GM18519 (cell line): ENCODE measurements around the gene FAM200A.
A peak's percentile ranks its signal among the peaks of the same experiment; 100 is the strongest.
"Not testable (repeated sequence)": the region's sequence is repeated elsewhere in the genome, so short reads cannot be mapped to it uniquely, and the experiment has no call there.

Experiments
- ATAC-seq: cut with Tn5 transposase; IDR thresholded peaks from one replicate; pipeline ENCODE4 v1.9.1; 2021; ENCODE audit warnings: mild to moderate bottlenecking, moderate library complexity; ENCODE audit not compliant: unreplicated experiment, low FRiP score

Gene FAM200A

DNA sequence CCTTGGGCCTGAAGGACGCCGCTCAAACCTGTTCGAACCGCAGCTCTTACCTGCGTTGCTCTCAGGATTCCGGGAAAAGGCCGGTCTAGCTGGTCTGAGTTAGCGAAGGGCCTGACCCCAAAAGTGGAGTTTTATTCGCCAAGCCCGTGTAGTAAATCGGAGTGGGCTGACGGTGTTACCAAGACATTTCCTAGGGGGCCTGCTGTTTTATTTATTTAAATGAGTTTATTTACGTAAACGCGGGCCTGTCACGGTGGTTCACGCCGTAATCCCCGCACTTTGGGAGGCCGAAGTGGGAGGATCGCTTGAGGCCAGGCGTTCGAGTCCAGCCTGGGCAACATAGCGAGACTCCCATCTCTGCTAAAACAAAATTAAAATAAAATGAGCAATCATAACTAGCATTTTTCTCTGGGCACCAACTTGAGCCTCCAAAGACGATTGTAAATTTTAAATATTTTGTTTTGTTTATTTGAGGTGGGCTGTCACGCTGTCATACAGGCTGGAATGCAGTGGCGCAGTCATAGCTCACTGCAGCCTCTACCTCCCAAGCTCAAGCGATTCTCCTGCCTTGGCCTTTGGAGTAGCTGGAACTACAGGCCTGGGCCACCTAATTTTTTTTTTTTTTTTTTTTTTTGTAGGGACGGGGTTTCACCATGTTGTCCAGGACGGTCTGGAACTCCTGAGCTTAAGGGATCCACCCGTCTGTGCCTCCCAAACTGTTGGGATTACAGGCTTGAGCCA, 7.4 kb upstream of the FAM200A start:
- ATAC-seq: no peak

DNA sequence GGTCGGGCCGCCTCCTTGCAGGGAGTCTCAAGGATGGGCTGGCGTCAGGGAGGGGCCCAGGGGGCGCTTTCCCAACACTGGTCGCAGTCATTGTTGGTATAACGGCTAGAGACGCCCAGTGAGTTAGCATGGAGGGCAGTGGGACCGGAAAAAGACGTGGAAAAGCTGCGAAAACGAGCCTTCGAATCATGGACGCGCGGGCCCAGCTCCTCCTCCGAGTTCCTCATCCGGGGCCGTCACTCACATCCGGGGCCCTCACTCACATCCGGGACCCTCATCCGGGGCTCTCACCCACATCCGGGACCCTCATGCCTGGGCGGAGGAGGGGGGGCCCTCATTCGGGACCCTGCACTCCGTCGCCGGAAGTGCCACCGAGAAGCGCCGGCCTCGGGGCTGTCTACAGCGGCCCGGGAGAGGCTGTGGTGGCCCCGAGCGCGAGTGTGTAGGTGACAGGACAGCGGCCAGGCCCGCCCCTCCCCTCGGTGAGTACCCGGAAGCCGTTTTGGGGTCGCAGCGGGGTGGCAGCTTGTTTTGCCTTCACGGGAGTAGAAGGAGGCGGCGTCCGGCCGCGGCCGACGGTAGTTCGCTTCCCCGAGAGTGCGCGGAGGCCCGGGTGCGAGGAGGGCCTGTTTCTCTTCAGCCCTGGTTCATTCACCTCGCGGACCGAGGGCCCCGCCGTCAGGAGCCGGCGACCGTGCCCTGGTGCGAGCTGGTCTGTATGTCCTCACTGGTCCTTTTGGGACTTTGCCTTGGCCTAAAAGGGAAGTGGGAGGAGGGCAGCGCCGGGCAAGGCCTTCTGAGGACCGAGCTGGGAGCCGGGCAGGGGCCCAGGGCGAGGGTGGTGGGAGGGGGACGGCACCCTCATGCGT, 6.6 kb upstream of the FAM200A start, which contains the start of gene ZNF655:
Gene ZNF655 (plus strand): TSS at position 337 of the 869 bp plus-strand sequence. CDS start 1,918 bp downstream, outside the sequence.
- ATAC-seq: peak; percentile 54

DNA sequence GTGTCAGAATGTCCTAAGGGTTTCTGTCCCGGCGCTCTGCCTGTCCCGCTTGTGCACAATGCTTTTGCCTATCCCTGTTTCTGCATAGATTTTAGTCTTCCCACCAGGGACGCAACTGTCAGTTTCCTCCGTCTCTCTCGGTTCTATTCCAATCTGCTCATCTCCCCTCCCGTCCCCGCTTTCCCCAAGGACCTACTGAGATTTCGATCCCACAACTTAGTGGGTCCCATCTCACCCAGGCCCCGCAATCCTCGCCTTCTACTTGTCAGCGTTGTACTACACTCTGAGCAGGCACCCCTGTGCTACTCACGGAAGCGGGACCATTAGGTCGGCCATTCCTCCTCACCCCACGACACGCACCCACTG, 6.0 kb upstream of the FAM200A start:
- ATAC-seq: no peak

DNA sequence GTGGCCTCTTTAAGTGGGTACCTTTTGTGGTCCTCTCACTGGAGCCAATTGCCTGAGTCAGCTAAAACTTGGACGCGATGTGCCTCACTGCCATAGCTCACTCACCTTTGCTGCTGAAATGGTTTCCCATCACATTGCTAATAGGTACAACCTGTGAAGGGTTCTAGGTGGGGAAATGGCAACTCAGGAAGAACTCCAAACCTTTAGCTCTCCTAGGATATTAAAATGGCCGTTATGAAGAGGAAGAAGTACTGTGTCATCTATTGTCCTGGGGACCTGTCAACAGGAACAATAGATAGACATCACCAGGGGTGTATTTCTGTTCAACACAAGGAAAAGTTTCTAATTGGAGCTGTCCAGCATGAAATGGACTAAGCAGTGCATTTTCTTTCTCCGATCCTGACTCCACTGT, 5.3 kb upstream of the FAM200A start:
- no peak for ATAC-seq

DNA sequence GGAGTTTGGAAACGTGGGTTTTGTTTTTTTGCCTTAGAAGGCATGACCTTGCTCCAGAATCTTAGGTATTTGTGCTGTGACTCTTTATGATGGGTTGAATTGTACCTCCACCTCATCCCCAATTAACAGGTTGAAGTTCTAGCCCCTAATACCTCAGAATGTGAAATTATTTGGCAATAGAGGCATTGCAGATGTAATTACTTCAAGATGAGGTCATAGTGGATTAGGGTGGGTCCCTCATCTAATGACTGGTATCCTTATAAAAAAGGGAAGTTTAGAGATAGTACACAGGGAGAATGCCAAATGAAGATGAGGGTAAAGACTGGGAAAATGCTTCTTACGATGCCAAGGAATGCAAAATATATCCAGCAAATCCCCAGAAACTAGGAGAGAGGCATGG, 3.0 kb upstream of the FAM200A start:
- no peak for ATAC-seq

DNA sequence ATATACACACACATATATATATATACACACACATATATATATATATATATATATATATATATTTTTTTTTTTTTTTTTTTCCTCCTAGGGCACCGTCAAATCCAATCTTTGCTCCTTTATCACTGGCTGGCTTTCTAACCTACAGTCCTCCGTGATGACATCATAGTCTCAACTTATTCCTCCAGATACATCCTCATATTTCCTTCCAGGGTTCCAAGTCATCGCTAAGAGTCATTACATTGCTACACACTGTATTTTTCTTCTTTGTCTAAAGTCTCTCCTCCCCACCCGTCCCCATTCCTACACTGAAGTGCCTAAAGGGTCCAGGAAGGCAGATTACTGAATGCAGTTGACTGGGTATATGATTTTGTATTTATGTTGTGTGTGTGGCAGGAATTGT, 1.1 kb upstream of the FAM200A start:
- ATAC-seq: no peak

DNA sequence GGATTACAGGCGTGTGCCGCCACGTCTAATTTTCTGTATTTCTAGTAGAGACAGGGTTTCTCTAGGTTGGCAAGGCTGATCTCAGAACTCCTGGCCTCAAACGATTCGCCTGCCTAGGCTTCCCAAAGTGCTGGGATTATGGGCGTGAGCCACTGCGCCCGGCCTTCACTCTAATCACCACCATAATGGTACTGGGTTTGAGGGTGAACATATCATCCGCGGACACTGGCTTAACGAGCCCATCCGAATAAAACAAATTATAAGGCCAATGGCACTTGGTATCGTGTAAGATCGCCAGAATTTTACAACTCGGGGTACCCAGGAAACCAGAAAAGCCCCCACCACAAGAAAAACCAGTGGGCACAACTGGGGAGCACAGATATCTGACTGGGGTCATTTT, 580 bp downstream of the FAM200A start:
- peak; percentile 9 for ATAC-seq

DNA sequence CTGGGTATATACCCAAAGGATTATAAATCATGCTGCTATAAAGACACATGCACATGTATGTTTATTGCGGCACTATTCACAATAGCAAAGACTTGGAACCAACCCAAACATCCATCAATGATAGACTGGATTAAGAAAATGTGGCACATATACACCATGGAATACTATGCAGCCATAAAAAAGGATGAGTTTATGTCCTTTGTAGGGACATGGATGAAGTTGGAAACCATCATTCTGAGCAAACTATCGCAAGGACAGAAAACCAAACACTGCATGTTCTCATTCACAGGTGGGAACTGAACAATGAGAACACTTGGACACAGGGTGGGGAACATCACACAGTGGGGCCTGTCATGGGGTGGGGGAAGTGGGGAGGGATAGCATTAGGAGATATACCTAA, 2.4 kb downstream of the FAM200A start:
- ATAC-seq: not testable (repeated sequence)

DNA sequence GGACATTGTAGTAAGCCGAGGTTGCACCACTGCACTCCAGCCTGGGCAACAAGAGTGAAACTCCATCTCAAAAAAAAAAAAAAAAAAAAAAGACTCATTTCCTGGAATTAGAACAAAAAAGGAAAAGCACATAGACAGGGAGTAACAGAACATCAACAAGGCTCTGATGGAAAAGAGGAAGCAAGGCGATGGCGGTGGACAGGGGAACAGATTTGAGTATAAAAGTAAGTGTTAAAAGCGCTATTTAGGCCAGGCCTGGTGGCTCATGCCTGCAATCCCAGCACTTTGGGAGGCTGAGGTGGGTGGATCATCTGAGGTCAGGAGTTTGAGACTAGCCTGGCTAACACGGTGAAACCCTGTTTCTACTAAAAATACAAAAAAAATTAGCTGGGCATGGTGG, 6.6 kb downstream of the FAM200A start:
- not testable (repeated sequence) for ATAC-seq

DNA sequence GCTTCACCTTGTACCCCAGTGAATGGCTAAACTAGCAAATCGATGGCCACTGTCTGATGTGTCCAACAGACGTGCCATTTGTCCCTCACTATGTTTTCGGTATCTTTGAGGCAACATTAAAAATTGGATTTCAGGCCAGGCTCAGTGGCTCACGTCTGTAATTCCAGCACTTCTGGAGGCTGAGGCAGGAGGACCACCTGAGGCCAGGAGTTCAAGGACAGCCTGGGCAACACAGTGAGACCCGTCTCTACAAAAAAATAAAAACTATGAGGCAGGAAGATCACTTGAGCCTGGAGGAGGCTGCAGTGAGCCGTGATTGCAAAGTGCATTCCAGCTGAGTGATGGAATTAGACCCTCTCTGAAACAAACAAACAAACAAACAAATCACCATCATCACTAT, 8.0 kb downstream of the FAM200A start:
- no peak for ATAC-seq

DNA sequence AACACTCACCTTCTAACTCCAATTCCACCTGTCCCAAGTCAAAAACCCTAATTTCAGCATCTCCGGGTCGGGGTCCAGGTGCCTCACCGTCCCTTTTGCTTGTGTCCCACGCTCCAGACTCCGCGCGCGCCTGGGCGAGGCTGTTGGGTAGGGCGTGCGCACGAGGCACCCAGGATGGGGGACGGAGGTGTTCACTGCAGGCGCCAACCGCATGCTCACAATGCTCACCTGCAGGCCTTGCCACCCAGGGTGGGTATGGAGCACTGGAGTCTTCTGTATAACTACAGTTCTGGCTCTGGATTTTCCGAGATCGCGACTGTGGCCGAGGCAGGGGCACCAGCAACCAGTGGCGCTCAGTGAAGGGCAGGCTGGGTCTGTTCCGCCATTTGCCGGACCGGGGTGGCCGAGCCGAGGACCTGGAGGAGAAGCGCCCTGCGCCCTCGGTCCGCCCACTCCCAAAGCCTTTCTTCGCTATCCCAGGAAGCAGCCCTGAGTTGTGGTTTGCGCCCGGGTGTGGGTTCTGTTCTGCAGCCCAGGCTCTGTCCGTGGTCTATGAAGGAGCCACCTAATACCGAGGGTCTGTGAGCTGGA, 8.7 kb downstream of the FAM200A start:
- no peak for ATAC-seq

DNA sequence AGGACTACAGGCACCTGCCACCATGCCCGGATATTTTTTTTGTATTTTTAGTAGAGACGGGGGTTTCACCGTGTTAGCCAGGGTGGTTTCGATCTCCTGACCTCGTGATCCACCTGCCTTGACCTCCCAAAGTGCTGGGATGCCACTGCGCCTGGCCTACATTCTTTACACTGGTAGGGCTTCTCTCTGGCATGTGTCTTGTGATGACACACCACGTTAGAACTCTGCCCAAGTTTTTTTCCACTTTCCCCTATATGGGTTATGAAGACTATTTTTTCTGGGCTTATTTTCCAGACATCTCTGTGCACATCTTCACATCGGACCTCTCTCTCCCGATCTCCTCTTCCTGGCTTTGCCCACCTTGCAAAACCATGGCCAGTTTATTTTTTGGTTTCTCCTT, 10.7 kb downstream of the FAM200A start:
- no peak for ATAC-seq

DNA sequence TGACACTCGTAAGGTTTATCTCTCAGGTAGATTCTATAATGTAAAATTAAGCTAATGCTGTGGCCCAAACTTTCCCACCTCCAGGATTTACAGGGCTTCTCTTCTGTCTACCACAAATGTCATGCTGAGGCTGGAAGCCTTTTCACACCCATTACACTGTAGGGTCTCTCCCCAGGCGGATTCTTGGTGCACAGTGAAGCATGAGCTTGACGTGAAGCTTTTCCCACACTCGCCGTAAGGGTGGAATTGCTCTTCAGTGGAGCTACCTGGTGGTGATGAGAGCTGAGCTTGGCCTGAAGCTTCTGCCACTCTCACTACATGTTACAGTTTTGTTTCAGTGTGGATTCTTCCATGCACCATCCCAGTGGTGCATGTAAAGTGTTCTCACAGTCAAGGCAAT, 11.4 kb downstream of the FAM200A start:
- ATAC-seq: no peak

DNA sequence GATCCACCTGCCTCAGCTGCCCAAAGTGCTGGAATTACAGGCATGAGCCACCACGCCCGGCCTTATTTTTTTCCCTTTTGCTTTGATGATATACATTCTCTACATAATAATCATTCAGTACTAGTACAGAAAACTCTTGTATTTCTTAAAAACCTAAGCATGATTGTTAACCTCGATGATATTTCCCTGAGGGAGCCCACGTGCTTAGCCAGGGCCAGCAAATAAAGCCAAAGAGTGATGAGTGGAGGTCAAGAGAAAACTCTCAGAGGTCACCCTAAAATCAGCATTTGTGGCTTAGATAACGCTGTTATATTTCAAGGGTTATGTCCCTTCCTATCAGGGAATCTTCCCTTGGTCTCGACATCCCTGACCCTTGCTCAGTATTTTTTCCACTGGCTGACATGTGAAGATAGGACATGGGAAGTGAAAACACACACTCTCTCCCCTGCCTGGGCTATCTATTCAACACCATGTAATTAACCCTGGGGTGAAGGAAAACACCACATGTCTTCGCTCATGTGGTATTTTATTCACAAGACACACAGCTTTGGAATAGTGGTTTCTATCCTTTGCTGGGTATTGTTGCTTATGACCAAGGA, 12.6 kb downstream of the FAM200A start:
- ATAC-seq: no peak

DNA sequence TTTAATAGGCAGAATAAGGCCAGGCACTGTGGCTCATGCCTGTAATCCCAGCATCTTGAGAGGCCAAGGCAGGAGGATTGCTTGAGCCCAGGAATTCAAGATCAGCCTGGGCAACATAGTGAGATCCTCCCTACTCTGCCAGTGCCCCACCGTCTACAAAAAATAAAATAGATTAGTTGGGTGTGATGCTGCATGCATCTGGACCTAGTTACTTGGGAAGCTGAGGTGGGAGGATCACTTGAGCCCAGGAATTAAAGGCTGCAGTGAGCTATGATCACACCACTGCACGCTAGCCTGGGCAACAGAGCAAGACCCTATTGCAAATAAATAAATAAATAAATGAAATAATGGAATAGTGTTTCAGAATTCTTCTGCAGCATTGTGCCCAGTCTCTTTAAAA, 16.2 kb downstream of the FAM200A start:
- ATAC-seq: no peak

DNA sequence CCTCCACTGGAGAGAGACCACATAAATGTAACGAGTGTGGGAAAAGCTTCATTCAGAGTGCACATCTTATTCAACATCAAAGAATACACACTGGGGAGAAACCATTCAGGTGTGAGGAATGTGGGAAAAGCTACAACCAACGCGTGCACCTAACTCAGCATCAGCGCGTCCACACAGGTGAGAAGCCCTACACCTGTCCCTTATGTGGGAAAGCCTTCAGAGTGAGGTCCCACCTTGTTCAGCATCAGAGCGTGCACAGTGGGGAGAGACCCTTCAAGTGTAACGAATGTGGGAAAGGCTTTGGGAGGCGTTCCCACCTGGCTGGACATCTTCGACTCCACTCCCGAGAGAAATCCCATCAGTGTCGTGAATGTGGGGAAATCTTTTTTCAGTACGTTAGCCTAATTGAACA, 20.6 kb downstream of the FAM200A start:
- no peak for ATAC-seq

DNA sequence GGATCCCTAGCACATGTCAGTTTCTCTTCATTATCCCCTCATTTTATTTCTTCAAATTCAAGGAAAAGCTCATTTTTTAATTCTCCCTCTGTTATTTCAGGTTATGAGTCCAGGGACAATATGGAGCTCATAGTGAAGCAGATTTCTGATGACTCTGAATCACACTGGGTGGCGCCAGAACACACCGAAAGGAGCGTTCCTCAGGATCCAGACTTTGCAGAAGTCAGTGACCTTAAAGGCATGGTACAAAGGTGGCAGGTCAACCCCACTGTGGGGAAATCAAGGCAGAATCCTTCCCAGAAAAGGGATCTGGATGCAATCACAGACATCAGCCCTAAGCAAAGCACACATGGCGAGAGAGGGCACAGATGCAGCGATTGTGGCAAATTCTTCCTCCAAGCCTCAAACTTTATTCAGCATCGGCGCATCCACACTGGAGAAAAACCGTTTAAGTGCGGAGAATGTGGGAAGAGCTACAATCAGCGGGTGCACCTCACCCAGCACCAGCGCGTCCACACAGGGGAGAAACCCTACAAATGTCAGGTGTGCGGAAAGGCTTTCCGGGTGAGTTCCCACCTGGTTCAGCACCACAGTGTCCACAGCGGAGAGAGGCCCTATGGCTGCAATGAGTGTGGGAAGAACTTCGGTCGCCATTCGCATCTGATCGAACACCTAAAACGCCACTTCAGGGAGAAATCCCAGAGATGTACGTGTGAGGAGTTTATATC, 26.0 kb downstream of the FAM200A start:
- no peak for ATAC-seq

DNA sequence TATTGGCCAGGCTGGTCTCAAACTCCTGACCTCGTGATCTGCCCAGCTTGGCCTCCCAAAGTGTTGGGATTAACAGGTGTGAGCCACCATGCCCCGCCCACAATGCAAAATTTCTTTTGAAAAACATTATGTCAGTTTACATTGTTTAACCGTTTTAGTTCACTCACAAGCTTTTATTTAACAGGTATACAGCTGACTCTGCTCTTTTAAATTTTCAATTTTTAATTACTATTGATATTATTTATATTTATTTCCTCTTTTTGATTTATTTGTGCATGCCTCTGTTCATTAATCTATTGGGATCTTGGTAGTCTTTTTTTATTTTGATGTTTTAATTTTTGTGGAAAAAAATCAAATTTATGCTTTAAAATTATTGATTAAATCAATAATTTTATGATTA, 30.5 kb downstream of the FAM200A start:
- no peak for ATAC-seq

DNA sequence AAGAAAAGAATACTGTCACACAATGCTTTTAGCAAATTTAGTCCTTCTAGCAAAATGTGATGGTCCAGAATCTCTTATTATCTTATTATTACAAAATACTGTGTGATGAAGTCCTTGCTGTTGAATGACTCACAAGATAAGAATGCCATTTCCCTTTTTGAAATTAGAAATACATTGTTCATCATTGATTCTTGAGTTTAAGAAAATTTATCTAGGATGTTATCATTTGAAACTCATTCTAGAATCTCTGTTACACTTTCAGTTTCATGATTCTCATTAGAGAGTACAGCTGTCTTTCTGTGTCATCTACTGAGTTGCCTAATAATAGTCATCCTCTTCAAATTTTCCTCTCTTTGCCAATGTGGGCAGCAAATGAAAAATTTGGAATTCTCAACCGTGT, 37.9 kb downstream of the FAM200A start:
- ATAC-seq: no peak

DNA sequence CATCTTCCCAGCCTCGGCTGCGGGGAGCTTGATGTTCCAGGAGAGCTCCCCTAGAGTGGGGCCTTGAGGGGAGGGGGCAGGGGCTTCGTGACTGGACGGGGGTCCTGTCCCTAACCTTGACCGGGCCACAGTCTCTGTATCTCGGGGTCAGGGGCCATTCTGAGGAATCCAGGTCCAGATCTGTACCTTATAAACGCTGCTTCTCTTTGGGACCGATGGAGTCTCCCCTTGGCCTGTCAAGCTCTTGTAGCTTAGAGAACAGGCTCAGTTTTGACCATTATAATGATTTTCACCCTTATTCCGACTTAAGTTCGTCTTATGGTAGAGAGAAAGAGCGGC, 46.6 kb downstream of the FAM200A start:
- peak; percentile 12 for ATAC-seq
